ENCODE measurements around the gene EPB41. TPM values are rescaled to one million over a fixed set of nuclear protein-coding genes. Genes with fewer than 3 reads are reported as not detected.
A peak's percentile ranks its signal among the peaks of the same experiment; 100 is the strongest.

EPB41 gene
- total and polyA plus RNA-seq, 12 donors, result 4.1 to 36.8 (median 23.0) TPM

DNA sequence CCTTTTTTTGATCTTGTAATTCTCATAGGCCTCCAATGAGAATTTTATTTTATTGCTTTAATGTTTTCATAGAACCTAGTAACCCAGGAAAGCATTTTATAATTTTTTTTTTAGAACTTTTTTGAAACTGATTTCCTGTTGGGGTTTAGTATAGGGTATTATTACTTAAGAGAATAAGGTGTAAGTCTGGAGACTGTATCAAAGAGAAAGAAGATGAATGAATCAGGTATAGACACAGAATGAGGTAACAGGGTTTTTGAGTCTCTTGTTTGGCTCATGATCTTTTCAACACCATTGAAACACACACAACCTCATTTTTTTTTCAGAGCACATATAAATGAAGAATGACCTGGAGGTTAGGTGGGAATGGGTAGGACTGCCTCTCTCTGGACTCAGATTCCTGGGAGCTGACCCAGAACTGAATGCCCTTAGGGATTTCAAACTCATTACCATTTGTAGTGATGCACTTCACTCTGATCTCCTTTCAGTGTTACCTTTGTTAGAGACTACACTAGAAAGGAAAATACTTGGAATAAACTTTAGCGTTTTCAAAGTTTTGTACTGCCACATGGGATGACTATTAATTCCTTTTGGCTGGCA lies 51.0 kb downstream of the EPB41 start:
- 81 to 88% methylated on average over 1 of the region's 1 CpG for WGBS, 2 donors

GRCh38 chr1:28966617-28967016 lies 52.2 kb downstream of the EPB41 start:
- Histone ChIP-seq H3K36me3 (no peaks in the 10 kb centered on the region), H3K27ac (no peak overlapping the region), H3K9me3 (no peaks in the 10 kb centered on the region), H3K27me3 (no peaks in the 10 kb centered on the region), H3K4me1 (peaks cover 0 to 13% (median 0%) of the 10 kb centered on the region in 9 donors), H3K4me3 (no peak overlapping the region)
- no peak for DNase-seq
- no peak for TF ChIP-seq CTCF (IDR thresholded peaks at IDR 0.05)
- intact Hi-C loops (cut with DNase I), result no loop called here
- ATAC-seq, result no peak
- 77 to 83% methylated on average over 2 of the region's 2 CpGs for WGBS, 2 donors

More for the DNA sequence above, 51.0 kb downstream of the EPB41 start:
- Histone ChIP-seq H3K9me3 (no peaks in the 10 kb centered on the region), H3K36me3 (no peaks in the 10 kb centered on the region), H3K27me3 (no peaks in the 10 kb centered on the region), H3K4me1 (peaks cover 0 to 13% (median 0%) of the 10 kb centered on the region in 9 donors), H3K4me3 (no peak overlapping the region), H3K27ac (no peak overlapping the region)
- DNase-seq (no peak), ATAC-seq (no peak)
- TF ChIP-seq CTCF (IDR thresholded peaks at IDR 0.05), result no peak
- intact Hi-C loops (cut with DNase I), result no loop called here

GRCh38 chr1:28971980-28972771 lies 57.8 kb downstream of the EPB41 start:
- H3K4me1 ChIP-seq, result peaks cover 0 to 11% (median 0%) of the 10 kb centered on the region in 9 donors
- TF ChIP-seq CTCF (IDR thresholded peaks at IDR 0.05), result no peak
- 89 to 92% methylated on average over 9 of the region's 9 CpGs for WGBS, 2 donors
- no peak overlapping the region for H3K4me3 ChIP-seq
- no peaks in the 10 kb centered on the region for H3K36me3 ChIP-seq
- no peaks in the 10 kb centered on the region for H3K27me3 ChIP-seq
- ATAC-seq (peak in 1 of 8 donors; percentile 31), DNase-seq (no peak)
- no peak overlapping the region for H3K27ac ChIP-seq
- H3K9me3 ChIP-seq, result no peaks in the 10 kb centered on the region
- intact Hi-C loops (cut with DNase I), result no loop called here

DNA sequence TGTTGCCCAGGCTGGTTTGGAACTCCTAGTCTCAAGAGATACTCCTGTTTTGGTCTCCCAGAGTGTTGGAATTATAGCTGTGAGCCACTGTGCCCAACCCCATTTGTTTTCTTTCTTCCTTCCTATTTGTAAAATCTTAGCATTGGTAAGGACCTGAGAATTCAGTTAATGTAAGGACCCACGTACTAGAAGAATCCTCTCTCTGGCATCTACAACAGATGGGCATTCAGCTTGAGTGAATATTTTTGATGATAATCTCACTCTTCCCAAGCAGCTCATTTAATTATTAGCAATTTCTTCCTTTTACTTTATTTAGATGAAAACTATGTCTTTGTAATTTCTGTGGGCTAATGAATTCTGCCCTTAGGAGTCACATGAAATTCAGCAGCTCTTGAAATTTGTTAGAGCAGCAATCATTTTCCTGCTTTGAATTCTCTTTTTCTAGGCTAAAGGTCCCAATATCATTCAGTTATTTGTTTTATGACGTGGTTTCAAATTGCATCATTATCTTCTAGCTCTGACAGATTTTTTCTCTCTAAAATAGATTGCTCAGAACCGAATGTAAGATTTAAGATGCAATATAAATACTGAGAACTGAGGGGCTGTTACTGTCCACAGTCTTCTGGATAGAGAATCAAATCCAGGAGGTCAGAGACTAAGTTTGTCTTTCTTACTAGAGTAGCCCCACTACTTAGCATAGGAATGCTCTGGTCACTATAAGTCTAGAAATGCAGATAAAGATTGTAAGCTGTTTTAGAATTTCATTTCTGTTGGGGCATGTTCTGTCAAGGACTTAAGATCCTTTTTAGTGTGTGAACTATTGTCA lies 59.4 kb downstream of the EPB41 start:
- H3K27ac ChIP-seq, result no peak overlapping the region
- peaks cover 0 to 14% (median 3%) of the 10 kb centered on the region in 9 donors for H3K4me1 ChIP-seq
- no peak for TF ChIP-seq CTCF (IDR thresholded peaks at IDR 0.05)
- WGBS, 2 donors, result 72 to 81% methylated on average over 3 of the region's 3 CpGs
- no peak for ATAC-seq
- no peaks in the 10 kb centered on the region for H3K9me3 ChIP-seq
- no peaks in the 10 kb centered on the region for H3K27me3 ChIP-seq
- no peak for DNase-seq
- H3K4me3 ChIP-seq, result no peak overlapping the region
- H3K36me3 ChIP-seq, result no peaks in the 10 kb centered on the region
- intact Hi-C loops (cut with DNase I), result no loop called here
